ENCODE measurements around the gene SLC6A3.

The SLC6A3 gene

GRCh38 chr5:1438871-1439270, 6.4 kb downstream of the SLC6A3 start:
- Histone ChIP-seq H3K27ac (no peak overlapping the region), H3K4me3 (no peak overlapping the region)
- peak; percentile 57 for DNase-seq (ENCODE audit: low spot score)
- TF ChIP-seq CTCF (IDR thresholded peaks at IDR 0.05): no peak

- H3K4me3 ChIP-seq: no peak overlapping the region
- TF ChIP-seq CTCF (IDR thresholded peaks at IDR 0.05): no peak
- no peak overlapping the region for H3K27ac ChIP-seq
- peak; percentile 55 for DNase-seq (ENCODE audit: low spot score)
Observed at GRCh38 chr5:1437876-1438559, 7.2 kb downstream of the SLC6A3 start.

GRCh38 chr5:1437226-1437829, 7.9 kb downstream of the SLC6A3 start:
- no peak overlapping the region for H3K4me3 ChIP-seq
- no peak overlapping the region for H3K27ac ChIP-seq
- no peak for TF ChIP-seq CTCF (IDR thresholded peaks at IDR 0.05)
- DNase-seq (ENCODE audit: low spot score): peak; percentile 50

GRCh38 chr5:1436681-1437080, 8.6 kb downstream of the SLC6A3 start:
- H3K4me3 ChIP-seq: no peak overlapping the region
- TF ChIP-seq CTCF (IDR thresholded peaks at IDR 0.05): no peak
- DNase-seq (ENCODE audit: low spot score): peak; percentile 21
- H3K27ac ChIP-seq: no peak overlapping the region

- no peak overlapping the region for H3K27ac ChIP-seq
- DNase-seq (ENCODE audit: low spot score): no peak
- H3K4me3 ChIP-seq: no peak overlapping the region
- TF ChIP-seq CTCF (IDR thresholded peaks at IDR 0.05): no peak
Observed at GRCh38 chr5:1436036-1436435, 9.2 kb downstream of the SLC6A3 start.

GRCh38 chr5:1435369-1435768, 9.9 kb downstream of the SLC6A3 start:
- Histone ChIP-seq H3K4me3 (no peak overlapping the region), H3K27ac (no peak overlapping the region)
- peak; percentile 35 for DNase-seq (ENCODE audit: low spot score)
- TF ChIP-seq CTCF (IDR thresholded peaks at IDR 0.05): no peak

- Histone ChIP-seq H3K4me3 (no peak overlapping the region), H3K27ac (no peak overlapping the region)
- TF ChIP-seq CTCF (IDR thresholded peaks at IDR 0.05): no peak
- DNase-seq (ENCODE audit: low spot score): peak; percentile 65
Observed at GRCh38 chr5:1432296-1432695, 12.9 kb downstream of the SLC6A3 start.

All from coronary artery (tissue), 2 donors.